NCI-H748 (cell line): ENCODE measurements around the gene SCARF2.
"Not testable (repeated sequence)": the region's sequence is repeated elsewhere in the genome, so short reads cannot be mapped to it uniquely, and the experiment has no call there.

ENCODE experiments used
- DNase-seq: peaks from one replicate; lab custom pipeline; 2025; ENCODE audit not compliant: unreplicated experiment; lab: John Stamatoyannopoulos, UW

The SCARF2 gene, protein sequence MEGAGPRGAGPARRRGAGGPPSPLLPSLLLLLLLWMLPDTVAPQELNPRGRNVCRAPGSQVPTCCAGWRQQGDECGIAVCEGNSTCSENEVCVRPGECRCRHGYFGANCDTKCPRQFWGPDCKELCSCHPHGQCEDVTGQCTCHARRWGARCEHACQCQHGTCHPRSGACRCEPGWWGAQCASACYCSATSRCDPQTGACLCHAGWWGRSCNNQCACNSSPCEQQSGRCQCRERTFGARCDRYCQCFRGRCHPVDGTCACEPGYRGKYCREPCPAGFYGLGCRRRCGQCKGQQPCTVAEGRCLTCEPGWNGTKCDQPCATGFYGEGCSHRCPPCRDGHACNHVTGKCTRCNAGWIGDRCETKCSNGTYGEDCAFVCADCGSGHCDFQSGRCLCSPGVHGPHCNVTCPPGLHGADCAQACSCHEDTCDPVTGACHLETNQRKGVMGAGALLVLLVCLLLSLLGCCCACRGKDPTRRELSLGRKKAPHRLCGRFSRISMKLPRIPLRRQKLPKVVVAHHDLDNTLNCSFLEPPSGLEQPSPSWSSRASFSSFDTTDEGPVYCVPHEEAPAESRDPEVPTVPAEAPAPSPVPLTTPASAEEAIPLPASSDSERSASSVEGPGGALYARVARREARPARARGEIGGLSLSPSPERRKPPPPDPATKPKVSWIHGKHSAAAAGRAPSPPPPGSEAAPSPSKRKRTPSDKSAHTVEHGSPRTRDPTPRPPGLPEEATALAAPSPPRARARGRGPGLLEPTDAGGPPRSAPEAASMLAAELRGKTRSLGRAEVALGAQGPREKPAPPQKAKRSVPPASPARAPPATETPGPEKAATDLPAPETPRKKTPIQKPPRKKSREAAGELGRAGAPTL

DNA sequence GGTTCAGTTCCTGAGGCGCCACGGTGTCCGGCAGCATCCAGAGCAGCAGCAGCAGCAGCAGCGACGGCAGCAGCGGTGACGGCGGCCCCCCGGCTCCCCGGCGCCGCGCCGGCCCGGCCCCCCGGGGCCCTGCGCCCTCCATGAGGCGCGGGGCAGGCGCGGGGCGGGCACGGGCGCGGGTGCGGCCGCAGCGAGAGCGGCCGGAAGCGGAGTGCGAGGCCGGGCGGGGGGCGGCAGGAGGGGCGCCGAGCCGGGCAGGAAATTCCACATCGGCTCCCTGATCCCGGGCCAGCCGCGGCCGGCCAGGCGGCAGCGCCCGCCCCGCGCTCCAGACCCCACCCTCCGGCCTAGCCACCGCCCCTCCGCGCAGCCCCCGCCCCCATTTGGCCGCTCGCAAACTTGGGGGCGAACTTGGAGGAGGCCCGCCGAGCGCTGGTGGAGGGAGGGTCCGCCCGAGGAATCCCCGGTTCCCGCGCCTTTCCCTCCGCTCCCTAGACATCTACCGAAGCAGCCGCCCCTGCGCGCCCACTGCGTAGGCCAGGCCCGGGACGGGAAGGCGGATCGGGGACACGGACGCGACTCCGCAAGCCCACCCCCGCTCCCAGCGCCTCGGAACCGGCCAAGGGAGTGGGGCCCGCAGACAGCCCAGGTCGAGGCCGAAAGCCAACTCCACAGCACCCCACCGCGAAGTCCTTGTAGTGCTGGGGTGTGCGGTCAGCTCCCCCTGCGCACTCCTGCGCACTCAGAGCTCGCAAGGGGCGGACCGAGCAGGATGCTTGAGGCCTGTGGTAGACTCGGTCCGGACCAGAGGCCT lies at the start of gene SCARF2:
Gene SCARF2, minus strand, starts transcription at position 213 of the 814 bp plus-strand sequence. Its CDS starts 71 bp downstream, at position 142.
- DNase-seq, result no peak

DNA sequence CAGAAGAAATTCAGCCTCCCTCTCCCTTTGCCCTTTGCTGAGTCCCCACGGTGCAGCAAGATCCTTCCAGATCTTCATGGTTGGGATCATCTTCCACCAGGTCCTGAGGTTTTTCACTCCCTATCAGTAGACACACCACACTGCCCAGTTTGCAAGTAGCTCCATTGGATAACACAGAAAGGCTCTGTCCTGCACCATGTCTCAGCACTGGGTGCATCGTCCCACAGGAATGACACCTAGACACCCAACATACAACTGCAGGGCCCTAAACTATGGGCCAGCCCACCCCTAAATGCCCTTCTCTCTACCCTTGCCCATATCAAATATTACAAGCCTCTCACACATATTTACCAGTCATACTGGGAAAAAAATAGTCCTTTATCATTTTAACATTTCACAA lies 48.6 kb upstream of the SCARF2 start:
- DNase-seq, result no peak

DNA sequence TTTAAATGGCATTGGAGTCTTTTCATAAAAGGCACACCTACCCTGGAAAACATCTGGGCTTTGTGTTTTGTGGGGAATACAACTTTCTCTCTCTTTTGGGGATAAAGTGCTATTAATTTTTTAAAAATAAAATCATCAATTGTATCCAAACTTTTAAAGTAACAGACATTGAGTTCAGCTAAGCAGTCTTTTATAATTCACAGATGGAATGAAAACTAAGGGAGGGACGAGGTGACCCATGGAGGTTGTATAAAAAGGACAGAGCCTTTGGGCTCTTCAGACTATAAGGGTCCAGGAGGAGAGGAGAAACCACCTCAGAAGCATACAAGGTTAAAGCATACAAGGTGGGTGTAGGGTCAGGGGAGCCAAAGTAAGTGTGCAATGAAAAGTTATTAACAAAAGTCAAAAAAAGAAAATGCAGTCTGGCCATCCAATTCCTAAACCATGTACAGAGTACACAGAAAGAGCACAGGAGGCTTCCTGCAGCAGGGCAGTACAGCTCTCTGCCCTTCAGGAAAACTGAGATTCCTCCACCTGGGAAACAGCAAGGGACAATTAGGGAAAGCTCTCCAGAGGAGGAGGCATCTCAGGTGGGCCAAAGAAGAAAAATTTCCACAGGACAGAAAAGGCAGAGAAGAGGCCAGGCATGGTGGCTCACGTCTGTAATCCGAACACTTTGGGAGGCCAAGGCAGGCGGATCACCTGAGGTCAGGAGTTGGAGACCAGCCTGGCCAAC lies 47.5 kb upstream of the SCARF2 start:
- DNase-seq, result no peak

DNA sequence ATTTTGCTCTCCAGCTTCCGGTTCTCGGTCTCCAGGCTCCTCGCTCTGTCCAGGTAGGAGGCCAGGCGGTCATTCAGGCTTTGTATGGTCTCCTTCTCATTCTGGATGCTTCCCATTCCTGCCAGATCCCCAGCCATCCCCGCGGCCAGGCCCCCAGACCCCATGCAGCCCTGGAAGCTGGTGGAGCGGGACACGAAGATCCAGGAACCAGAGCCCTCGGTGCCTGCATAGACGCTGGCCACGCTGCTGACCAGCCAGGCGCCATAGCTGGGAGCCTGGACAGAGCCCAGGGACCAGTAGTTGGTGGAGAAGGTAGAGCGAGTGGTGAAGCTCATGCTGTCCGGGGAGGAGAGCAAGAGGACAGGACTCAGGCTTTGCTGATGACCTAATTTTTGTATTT lies 46.1 kb upstream of the SCARF2 start:
- no peak for DNase-seq

DNA sequence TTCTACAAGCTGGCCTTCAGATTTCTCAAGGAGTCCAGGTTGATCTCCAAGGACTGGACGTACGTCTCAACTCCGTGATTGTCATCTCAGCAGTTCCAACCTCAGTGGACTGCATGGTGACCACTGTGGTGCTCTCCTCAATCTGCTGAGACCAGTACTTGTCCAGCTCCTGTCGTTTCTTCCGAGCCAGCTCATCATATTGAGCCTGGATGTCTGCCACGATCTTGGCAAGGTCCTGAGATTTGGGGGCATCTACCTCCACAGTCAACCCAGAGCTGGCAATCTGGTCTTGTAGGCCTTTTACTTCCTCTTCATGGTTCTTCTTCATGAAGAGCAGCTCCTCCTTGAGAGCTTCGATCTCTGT lies 45.5 kb upstream of the SCARF2 start:
- DNase-seq, result not testable (repeated sequence)

DNA sequence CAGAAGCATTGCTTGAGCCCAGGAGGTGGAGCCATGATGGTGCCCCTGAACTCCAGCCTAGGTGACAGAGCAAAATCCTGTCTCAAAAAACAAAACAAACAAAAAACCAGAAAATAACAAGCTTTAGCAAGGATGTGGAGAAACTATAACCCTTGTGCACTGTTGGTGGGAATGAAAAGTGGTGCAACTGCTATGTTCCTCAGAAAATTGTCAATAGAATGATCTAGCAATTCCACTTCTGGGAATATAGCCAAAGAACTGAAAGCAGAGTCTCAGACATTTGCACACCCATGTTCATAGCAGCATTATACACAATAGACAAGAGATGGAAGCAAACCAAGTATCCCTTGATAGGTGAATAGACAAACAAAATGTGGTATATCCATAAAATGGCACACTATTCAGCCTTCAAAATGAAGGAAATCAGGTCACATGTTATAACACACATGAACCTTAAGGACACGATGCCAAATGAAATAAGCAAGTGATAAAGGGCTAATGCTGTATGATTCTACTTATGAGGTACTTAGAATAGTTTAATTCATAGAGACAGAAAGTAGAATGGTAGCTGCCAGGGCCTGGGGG lies 42.1 kb upstream of the SCARF2 start:
- no peak for DNase-seq

DNA sequence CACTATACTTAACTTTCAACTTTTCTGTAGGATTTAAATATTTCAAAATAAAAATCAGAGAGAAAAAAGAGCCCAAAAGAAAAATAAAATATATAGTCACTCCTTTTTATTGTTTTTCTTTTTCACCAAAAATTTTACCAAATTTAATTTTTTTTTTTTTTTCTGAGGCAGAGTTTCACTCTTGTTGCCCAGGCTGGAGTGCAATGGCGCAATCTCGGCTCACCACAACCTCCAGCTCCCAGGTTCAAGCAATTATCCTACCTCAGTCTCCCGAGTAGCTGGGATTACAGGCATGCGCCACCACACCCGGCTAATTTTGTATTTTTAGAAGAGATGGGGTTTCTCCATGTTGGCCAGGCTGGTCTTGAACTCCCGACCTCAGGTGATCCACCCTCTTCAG lies 40.4 kb upstream of the SCARF2 start:
- DNase-seq, result not testable (repeated sequence)

DNA sequence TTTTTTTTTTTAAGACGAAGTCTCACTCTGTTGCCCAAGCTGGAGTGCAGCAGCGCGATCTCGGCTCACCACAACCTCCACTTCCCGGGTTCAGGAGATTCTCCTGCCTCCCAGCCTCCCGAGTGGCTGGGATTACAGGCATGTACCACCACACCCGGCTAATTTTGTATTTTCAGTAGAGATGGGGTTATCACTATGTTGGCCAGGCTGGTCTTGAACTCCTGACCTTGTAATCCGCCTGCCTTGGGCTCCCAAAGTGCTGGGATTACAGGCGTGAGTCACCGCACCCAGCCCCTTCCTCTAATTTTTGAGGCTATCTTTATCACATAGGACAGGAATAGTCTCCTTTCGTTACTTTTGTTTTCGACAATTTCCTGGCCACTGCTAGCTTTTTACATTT lies 37.9 kb upstream of the SCARF2 start:
- DNase-seq, result not testable (repeated sequence)

DNA sequence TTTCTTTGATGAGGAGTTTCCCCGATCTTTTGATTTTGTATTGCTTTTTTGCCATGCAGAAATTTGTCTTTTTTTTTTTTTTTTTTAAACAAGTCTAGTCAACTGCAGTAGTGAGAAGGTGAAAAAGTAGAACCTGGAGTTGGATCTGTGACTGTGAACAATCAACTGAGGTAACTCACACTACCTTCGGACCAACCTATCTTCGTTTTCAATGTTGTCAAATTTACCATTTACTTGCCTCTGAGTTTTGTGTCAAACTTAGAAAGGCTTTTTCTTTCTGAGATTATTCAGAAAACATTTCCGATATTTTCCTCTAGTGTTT lies 37.5 kb upstream of the SCARF2 start:
- no peak for DNase-seq

DNA sequence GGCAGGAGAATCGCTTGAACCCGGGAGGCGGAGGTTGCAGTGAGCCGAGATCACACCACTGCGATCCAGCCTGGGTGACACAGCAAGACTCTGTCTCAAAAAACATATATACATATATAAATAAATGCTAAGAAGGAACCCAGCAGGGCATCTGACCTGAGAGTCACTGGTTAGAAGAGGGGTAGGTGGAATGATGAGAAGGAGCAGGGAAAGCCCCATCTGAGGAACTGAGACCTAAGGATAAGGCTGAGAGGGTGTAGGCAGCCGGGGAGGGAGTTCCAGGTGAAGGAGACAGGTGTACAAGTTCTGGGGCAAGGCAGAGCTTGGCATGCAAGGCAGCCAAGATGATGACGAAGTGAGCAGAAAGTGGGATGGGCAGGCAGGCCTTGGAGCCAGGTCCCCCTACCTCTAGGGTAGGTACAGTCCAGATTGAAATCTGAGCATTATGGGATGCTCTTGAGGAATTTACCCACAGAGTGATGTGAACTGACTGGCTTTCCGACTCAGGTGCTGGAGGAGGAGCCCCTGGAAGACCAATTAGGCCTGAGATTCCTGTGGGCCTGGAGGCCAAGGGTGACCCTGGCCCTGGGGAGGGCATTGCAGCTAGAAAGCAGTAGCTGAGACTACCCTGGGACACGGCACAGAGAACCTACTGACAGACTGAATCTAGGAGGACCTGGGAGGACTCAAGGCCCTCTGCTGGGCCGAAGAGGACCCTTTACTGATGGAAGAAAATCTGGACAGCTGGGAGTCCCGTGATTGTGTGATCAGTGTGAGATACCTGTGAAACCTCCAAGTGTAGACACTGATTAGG lies 35.2 kb upstream of the SCARF2 start:
- no peak for DNase-seq

DNA sequence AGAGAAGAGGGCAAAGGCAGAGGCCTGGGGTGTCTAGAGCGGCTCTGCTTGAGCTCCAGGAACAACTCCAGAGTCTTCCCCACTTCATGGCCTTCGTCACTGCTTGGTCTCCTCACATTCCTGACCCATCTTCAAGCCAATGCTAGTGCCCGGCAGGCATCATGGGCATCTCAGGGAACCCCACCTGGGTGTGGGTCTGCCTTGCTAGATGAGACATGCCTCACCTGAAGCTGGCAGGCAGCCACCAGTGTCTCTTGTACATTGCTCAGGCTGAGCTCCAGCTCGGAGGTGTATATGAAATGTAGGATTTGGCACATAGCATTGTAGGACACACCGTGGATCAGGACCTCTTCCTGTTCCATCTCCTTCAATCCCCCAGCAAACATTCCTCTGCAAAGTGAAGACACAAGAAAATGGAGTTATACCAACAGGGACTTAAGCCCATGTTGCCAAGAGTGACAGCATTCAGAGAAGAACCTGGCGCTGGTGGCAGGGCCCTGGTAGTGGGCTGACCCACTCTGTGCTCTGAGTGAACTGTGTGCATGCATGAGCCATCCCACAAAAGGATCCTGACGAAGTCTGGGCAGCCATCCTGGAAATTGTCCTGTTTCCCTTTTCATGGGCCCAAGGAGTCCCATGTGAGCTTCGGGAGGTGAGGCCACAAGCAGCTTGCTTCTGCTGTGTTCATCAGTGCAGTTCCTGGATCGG lies 33.7 kb upstream of the SCARF2 start:
- DNase-seq, result no peak

DNA sequence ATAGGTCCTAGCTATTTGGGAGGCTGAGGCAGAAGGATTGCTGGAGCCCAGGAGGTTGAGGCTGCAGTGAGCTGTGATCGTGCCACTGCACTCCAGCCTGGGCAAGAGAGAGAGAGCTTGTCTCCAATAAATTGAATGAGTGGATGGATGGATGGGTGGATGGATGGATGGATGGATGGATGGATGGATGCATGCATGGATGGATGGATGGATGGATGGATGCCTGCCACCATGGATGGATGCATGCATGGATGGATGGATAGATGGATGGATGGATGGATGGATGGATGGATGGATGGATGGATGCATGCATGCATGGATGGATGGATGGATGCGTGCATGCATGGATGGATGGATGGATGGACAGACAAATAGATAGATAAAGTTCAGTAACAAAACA lies 32.9 kb upstream of the SCARF2 start:
- DNase-seq, result not testable (repeated sequence)

DNA sequence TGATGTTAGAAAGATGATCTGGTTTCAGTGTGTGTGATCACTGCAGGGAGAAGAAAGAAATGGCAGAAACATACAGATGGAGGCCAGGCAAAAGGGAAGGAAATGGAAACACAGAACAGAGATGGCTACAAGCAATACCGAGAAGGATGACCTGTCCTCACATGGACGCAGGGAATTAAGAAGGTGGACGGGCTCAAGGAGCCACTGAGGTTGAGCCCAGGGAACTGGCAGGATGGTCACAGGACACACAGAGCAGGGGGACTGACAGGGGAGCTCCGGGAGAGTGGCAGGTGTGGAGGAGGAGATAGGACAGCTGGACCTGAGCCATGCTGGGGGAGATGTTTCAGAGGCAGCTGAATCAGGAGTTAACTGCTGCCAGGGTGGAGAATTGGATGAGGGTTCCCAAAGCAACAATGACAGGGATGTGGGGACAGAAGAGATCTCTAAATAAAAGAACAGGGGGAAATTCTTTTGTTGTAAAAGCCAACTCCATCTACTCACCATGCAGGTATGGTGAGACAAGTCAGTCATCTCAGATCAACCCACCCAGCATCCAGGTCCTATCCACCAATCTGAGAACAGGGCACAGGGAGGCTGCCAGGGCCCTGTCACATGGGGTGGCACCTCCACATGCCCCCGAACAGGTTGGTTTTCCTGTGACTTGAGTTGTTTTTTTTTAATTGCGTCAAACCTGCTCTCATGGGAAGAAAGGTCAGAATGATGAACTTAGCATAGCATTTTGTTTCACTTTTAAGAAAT lies 31.7 kb upstream of the SCARF2 start:
- DNase-seq, result no peak

DNA sequence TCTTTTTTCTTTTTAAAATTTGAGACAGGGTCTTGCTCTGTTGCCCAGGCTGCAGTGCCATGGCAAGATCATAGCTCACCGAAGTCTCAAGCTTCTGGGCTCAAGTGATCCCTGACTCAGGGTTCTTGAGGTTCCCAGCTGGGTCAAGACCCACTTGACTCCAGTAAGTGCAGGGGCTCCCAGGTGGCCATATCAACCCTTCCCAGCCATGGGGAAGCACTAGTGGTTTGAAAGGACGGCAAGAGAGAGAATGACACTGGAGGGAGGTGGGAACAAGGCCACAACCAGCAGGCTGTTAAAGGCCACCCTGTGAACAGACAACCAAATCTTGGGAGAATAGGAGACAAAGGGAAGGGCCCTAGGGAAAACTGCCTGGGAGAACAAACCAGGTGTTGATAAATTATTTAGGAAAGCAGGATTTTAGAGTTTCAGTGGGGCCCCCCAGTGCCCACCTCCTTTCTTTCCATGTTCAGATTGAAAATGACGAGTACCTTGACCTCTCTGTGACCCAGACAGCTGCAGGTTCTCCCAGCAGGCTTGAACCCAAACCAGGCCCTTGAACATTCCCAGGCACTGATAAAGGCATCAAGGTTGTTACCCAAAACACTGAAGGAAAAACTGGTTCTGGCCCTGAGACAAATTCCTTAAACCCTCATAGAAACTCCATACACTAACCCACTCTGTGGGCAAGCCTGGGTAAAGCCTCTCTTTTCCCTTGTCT lies 29.2 kb upstream of the SCARF2 start:
- DNase-seq, result no peak

DNA sequence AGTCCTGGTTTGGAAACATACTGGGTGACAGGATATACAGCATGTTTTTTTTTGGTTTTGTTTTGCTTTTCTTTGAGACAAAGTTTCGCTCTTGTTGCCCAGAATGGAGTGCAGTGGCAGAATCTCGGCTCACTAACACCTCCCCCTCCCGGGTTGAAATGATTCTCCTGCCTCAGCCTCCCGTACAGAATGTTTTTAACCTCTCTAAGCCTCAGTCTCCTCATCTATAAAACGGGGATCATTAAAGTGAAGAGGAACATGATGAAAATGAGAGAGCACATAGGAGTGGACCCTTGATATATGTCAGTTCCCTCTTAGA lies 28.1 kb upstream of the SCARF2 start:
- DNase-seq, result no peak

DNA sequence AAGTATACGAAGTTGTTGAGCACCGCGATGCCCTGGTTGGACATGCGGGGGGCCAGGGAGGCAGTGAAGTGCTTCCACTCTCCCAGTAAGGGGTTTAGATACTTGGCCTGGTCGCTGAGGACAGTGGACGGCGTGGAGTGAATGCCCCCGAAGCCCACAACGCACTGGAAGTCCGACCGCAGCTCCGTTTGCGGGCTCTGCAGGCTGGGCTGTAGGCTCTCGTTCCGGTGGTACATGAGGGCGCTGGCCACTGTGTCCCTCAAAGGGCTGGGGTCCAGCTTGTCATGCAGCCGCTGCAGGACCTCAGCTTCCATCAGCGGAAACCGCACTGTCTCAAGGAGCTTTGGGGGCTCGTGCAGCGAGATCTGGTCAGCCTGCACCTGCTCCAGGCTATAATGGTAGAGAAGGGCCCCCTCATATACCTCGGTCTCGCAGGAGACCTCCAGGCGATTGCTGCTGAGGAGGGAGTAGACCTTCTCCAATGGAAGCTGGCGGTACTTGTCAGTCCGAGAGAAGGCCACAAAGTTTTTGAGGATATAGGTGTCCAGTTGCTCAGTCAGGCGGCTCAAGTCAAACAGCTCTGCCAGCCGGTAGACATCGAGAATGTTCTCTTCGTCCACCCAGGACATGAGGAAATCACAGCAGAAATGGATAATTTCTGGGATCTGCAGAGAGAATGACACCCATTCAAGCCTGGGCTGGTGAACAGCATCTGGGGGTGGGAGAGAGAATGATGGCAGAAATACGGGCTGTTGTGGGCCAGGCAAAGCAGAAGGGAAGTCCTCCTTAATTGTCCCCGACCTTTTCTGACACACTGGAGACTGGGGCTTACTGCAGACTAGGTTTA lies 27.5 kb upstream of the SCARF2 start:
- no peak for DNase-seq

DNA sequence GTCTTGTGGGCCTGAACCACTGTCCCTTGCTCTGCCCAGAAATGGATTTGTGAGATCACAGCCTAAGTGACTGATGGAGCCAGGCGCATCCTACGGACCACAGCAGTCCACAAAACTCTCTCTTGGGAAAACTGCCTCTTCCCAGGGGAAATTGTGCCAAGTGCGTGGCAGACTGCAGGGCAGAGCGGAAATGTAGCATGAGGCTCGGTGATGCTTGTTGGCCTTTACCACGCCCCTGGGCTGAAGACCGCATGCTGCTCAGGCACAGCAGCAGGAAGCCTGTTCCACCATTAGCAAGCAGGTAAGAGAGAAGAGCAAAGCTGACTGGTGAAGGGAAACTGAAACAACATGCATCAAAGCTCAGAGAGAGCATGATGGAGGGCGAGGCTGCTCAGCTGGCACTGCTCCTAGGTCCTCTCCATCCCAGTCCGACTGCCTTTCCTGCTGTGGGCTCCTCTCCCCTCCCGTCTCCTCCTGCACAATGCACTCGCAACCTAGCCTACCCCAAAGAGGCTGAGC lies 26.5 kb upstream of the SCARF2 start:
- DNase-seq, result no peak
